Peyer's patch (tissue), 4 donors: Measurements from ENCODE around the gene ACSM6.
"Not testable (repeated sequence)": the region's sequence is repeated elsewhere in the genome, so short reads cannot be mapped to it uniquely, and the experiment has no call there.

ENCODE experiments used
- CTCF ChIP-seq, 6 experiments: fragments of 450-650 bp in 4 of 6; fragments of 200-600 bp in 2 of 6; sonication (generic) in 1 of 6; IDR thresholded peaks; one replicate each; pipeline ENCODE4 v1.5.1; 2017 to 2019; ENCODE audit warnings: antibody characterized with exemption in 6 of 6, mild to moderate bottlenecking in 3 of 6, moderate library complexity in 1 of 6
- POLR2A ChIP-seq, 2 donors: fragments of 450-650 bp; IDR thresholded peaks; one replicate each; pipeline ENCODE4 v1.5.1; 2017; ENCODE audit warnings: antibody characterized with exemption in 2 of 2, mild to moderate bottlenecking in 2 of 2, moderate library complexity in 2 of 2

DNA sequence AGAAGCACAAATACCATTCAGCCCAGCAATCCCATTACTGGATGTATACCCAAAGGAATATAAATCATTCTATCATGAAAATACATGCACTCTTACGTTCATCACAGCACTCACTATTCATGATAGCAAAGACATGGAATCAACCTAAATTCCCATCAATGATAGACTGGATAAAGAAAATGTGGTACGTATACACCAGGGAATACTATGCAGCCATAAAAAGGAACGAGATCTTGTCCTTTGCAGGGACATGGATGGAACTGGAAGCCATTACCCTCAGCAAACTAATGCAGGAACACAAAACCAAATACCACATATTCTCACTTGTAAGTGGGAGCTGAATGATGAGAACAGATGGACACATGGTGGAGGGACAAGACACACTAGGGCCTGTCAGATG, 46.1 kb downstream of the ACSM6 start:
- TF ChIP-seq CTCF, POLR2A (IDR thresholded peaks at IDR 0.05): not testable (repeated sequence)
